Neural crest cell (in vitro differentiated cells): ENCODE measurements around the gene EID3. TPM values are rescaled to one million over a fixed set of nuclear protein-coding genes. Genes with fewer than 3 reads are reported as not detected.

Source experiments
- DNase-seq: peaks from one replicate; pipeline ENCODE4 v3.0.0; 2021; ENCODE audit warnings: low read depth, mixed read lengths, low spot score
- H3K27ac Mint-ChIP-seq: one replicate; pipeline ENCODE4 v1.8.0; 2021; ENCODE audit warnings: mild to moderate bottlenecking, mixed read lengths; ENCODE audit not compliant: unreplicated experiment
- H3K27me3 Mint-ChIP-seq: 2 replicates; pipeline ENCODE4 v1.8.0; 2021; ENCODE audit warnings: low read depth, mild to moderate bottlenecking, mixed read lengths
- H3K36me3 Mint-ChIP-seq: 2 replicates; pipeline ENCODE4 v1.8.0; 2021; ENCODE audit warnings: low read depth, mild to moderate bottlenecking, mixed read lengths
- H3K4me1 Mint-ChIP-seq: 2 replicates; pipeline ENCODE4 v1.8.0; 2021; ENCODE audit warnings: mixed read lengths
- H3K4me3 Mint-ChIP-seq: one replicate; pipeline ENCODE4 v1.8.0; 2021; ENCODE audit warnings: mild to moderate bottlenecking, mixed read lengths
- H3K9me3 Mint-ChIP-seq: 2 replicates; pipeline ENCODE4 v1.8.0; 2021; ENCODE audit warnings: mixed read lengths
- CTCF ChIP-seq: fragments of 200-600 bp; sonication (generic); conservative IDR thresholded peaks from 2 replicates; pipeline ENCODE4 v1.5.0; 2021; ENCODE audit warnings: antibody characterized with exemption, mild to moderate bottlenecking
- total RNA-seq: library from RNA; stranded (reverse); gene quantifications from 2 replicates; pipeline ENCODE4 v1.2.1, GENCODE V29; 2021

The EID3 gene
- total RNA-seq, 1 donor from 2014 or later, result 3.0 TPM

- no peak overlapping the region for H3K27ac Mint-ChIP-seq
- no peaks in the 10 kb centered on the region for H3K9me3 Mint-ChIP-seq
- DNase-seq, result no peak
- peaks cover 28% of the 10 kb centered on the region for H3K4me1 Mint-ChIP-seq
- H3K36me3 Mint-ChIP-seq, result peaks cover 28% of the 10 kb centered on the region
- TF ChIP-seq CTCF, result no peak
- H3K4me3 Mint-ChIP-seq, result no peak overlapping the region
- no peaks in the 10 kb centered on the region for H3K27me3 Mint-ChIP-seq
Measured at GRCh38 chr12:104296718-104297117, 6.8 kb upstream of the EID3 start.

- TF ChIP-seq CTCF, result no peak
- Mint-ChIP-seq H3K27me3 (no peaks in the 10 kb centered on the region), H3K36me3 (peaks cover 28% of the 10 kb centered on the region), H3K27ac (no peak overlapping the region), H3K4me1 (peaks cover 24% of the 10 kb centered on the region), H3K9me3 (no peaks in the 10 kb centered on the region), H3K4me3 (no peak overlapping the region)
- DNase-seq, result no peak
Measured at GRCh38 chr12:104297477-104298113, 5.9 kb upstream of the EID3 start.

GRCh38 chr12:104299842-104300481, 3.6 kb upstream of the EID3 start:
- Mint-ChIP-seq H3K27ac (no peak overlapping the region), H3K4me3 (no peak overlapping the region), H3K36me3 (peaks cover 33% of the 10 kb centered on the region), H3K9me3 (no peaks in the 10 kb centered on the region), H3K4me1 (peaks cover 30% of the 10 kb centered on the region), H3K27me3 (no peaks in the 10 kb centered on the region)
- DNase-seq, result no peak
- no peak for TF ChIP-seq CTCF

GRCh38 chr12:104304261-104305009, 896 bp downstream of the EID3 start:
- Mint-ChIP-seq H3K36me3 (peaks cover 31% of the 10 kb centered on the region), H3K4me1 (peaks cover 46% of the 10 kb centered on the region), H3K27me3 (no peaks in the 10 kb centered on the region), H3K27ac (no peak overlapping the region), H3K9me3 (peaks cover 2% of the 10 kb centered on the region), H3K4me3 (no peak overlapping the region)
- no peak for DNase-seq
- TF ChIP-seq CTCF, result no peak

GRCh38 chr12:104305349-104305748, 1.8 kb downstream of the EID3 start:
- no peak for DNase-seq
- peaks cover 35% of the 10 kb centered on the region for H3K36me3 Mint-ChIP-seq
- H3K27me3 Mint-ChIP-seq, result no peaks in the 10 kb centered on the region
- no peak overlapping the region for H3K4me3 Mint-ChIP-seq
- H3K4me1 Mint-ChIP-seq, result peaks cover 50% of the 10 kb centered on the region
- no peak for TF ChIP-seq CTCF
- H3K9me3 Mint-ChIP-seq, result peaks cover 2% of the 10 kb centered on the region
- H3K27ac Mint-ChIP-seq, result no peak overlapping the region
